Type B pancreatic cell (in vitro differentiated cells): ENCODE measurements around the gene TNN. TPM values are rescaled to one million over a fixed set of nuclear protein-coding genes. Genes with fewer than 3 reads are reported as not detected.

Experiments used
- DNase-seq: peaks from one replicate; pipeline ENCODE4 v3.0.0; 2021; ENCODE audit warnings: mixed read lengths; ENCODE audit not compliant: unreplicated experiment; ENCODE audit errors: extremely low spot score
- H3K27ac Mint-ChIP-seq: 2 replicates; pipeline ENCODE4 v1.8.0; 2021; ENCODE audit warnings: mild to moderate bottlenecking, mixed read lengths
- H3K27me3 Mint-ChIP-seq: 2 replicates; pipeline ENCODE4 v1.8.0; 2021; ENCODE audit warnings: mixed read lengths
- H3K36me3 Mint-ChIP-seq: 2 replicates; pipeline ENCODE4 v1.8.0; 2021; ENCODE audit warnings: mixed read lengths
- H3K4me1 Mint-ChIP-seq: one replicate; pipeline ENCODE4 v1.8.0; 2021; ENCODE audit warnings: mixed read lengths; ENCODE audit not compliant: unreplicated experiment
- H3K4me3 Mint-ChIP-seq: 2 replicates; pipeline ENCODE4 v1.8.0; 2021; ENCODE audit warnings: mild to moderate bottlenecking, mixed read lengths
- H3K9me3 Mint-ChIP-seq: 2 replicates; pipeline ENCODE4 v1.8.0; 2021; ENCODE audit warnings: mixed read lengths
- CTCF ChIP-seq: fragments of 200-600 bp; sonication (generic); conservative IDR thresholded peaks from 2 replicates; pipeline ENCODE4 v1.5.0; 2021; ENCODE audit warnings: antibody characterized with exemption, mild to moderate bottlenecking
- total RNA-seq: library from RNA; stranded (reverse); gene quantifications from 2 replicates; pipeline ENCODE4 v1.2.1, GENCODE V29; 2021; ENCODE audit warnings: low replicate concordance

TNN gene
- total RNA-seq, 1 donor from 2014 or later = 5.0 TPM

GRCh38 chr1:175195281-175195680 is 127.6 kb downstream of the TNN start:
- Mint-ChIP-seq H3K36me3 (no peaks in the 10 kb centered on the region), H3K4me3 (no peak overlapping the region), H3K4me1 (peaks cover 9% of the 10 kb centered on the region), H3K27ac (peak overlapping the region; percentile 25), H3K27me3 (peaks cover 73% of the 10 kb centered on the region), H3K9me3 (no peaks in the 10 kb centered on the region)
- TF ChIP-seq CTCF = no peak
- DNase-seq = no peak

DNA sequence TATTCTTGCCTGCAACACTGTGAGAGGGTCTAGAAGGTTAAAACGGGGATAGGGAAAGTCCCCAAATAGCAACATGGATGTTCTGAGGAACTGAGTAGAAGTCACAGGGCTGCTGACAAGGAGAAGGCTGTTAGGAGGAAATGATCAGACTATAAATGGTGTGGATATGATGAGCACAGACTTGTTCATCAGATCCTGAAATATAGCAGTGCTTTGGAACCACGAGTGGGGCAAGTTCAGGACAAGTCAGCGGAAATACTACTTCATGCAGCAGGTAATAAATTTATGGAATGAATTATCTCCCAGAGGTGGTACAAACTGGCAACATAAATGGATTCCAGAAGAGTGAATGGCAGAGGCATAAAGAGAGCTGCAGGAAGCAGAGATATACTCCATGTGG is 128.2 kb downstream of the TNN start:
- no peak for DNase-seq
- peaks cover 73% of the 10 kb centered on the region for H3K27me3 Mint-ChIP-seq
- H3K27ac Mint-ChIP-seq = peak overlapping the region; percentile 25
- peak overlapping the region; percentile 24 for H3K4me3 Mint-ChIP-seq
- no peak for TF ChIP-seq CTCF
- H3K9me3 Mint-ChIP-seq = no peaks in the 10 kb centered on the region
- peaks cover 9% of the 10 kb centered on the region for H3K4me1 Mint-ChIP-seq
- H3K36me3 Mint-ChIP-seq = no peaks in the 10 kb centered on the region

- Mint-ChIP-seq H3K36me3 (no peaks in the 10 kb centered on the region), H3K27me3 (peaks cover 66% of the 10 kb centered on the region), H3K4me3 (peak overlapping the region; percentile 57), H3K27ac (peak overlapping the region; percentile 42), H3K4me1 (peaks cover 12% of the 10 kb centered on the region), H3K9me3 (no peaks in the 10 kb centered on the region)
- TF ChIP-seq CTCF = no peak
- no peak for DNase-seq
These were observed 129.9 kb downstream of the TNN start for GRCh38 chr1:175197531-175197930.

Other genes starting within 250 kb of the TNN start
- gene CACYBP, start 67.9 kb upstream of the TNN start, total RNA-seq = 117 and 124 TPM in 2 replicates
- gene MRPS14, start 44.4 kb upstream of the TNN start, total RNA-seq = 32.0 and 35.7 TPM in 2 replicates
- gene KIAA0040, start 124.9 kb downstream of the TNN start, total RNA-seq = 7.3 and 10.3 TPM in 2 replicates